ENCODE measurements around the gene RRM1. TPM values are rescaled to one million over a fixed set of nuclear protein-coding genes. Genes with fewer than 3 reads are reported as not detected.
A peak's percentile ranks its signal among the peaks of the same experiment; 100 is the strongest.

RRM1 gene
- total RNA-seq, 1 donor from 2014 or later: 50.8 TPM

DNA sequence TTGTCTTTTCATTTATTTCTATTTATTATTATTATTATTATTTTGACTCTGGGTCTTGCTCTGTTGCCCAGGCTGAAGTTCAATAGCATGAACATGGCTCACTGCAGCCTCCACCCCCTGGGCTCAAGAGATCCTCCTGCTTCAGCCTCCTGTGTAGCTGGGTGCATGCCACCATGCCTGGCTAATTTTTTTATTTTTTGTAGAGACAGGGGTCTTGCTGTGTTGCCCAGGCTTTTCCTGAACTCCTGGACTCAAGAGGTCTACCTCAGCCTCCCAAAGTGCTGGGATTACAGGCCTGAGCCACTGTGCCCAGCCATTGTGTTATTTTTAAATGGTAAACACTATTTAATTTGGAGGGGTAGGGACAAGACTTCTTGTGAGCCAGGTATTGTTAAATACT, 23.3 kb upstream of the RRM1 start:
- DNase-seq (ENCODE audit: extremely low spot score in 2 of 2): no peak
- no peaks in the 10 kb centered on the region for H3K9me3 ChIP-seq
- intact Hi-C loops (cut with DNase I): no loop called here
- peaks cover 0 to 6% of the 10 kb centered on the region in 2 donors for H3K36me3 ChIP-seq
- H3K4me3 ChIP-seq: no peak overlapping the region
- peaks cover 18% of the 10 kb centered on the region for H3K4me1 ChIP-seq
- no peak for TF ChIP-seq CTCF (IDR thresholded peaks at IDR 0.05)
- no peak for TF ChIP-seq POLR2A (IDR thresholded peaks at IDR 0.05)
- no peak for TF ChIP-seq POLR2AphosphoS5 (IDR thresholded peaks at IDR 0.05; ENCODE audit: insufficient read depth in 1 of 2, low read depth in 1 of 2)
- no peaks in the 10 kb centered on the region for H3K27me3 ChIP-seq
- no peak overlapping the region for H3K27ac ChIP-seq

GRCh38 chr11:4071914-4072313, 22.7 kb upstream of the RRM1 start:
- no peak for DNase-seq (ENCODE audit: extremely low spot score in 2 of 2)
- Histone ChIP-seq H3K4me3 (no peak overlapping the region), H3K27me3 (no peaks in the 10 kb centered on the region), H3K36me3 (peaks cover 0 to 6% of the 10 kb centered on the region in 2 donors), H3K4me1 (peaks cover 17% of the 10 kb centered on the region), H3K27ac (peak overlapping the region; percentile 13), H3K9me3 (no peaks in the 10 kb centered on the region)
- intact Hi-C loops (cut with DNase I): loop anchor here (2.0 kb wide), 1 partner anchor 223 kb away; no protein-coding TSS in a partner anchor
- TF ChIP-seq POLR2AphosphoS5 (IDR thresholded peaks at IDR 0.05; ENCODE audit: insufficient read depth in 1 of 2, low read depth in 1 of 2) (no peak), CTCF (IDR thresholded peaks at IDR 0.05) (no peak)

DNA sequence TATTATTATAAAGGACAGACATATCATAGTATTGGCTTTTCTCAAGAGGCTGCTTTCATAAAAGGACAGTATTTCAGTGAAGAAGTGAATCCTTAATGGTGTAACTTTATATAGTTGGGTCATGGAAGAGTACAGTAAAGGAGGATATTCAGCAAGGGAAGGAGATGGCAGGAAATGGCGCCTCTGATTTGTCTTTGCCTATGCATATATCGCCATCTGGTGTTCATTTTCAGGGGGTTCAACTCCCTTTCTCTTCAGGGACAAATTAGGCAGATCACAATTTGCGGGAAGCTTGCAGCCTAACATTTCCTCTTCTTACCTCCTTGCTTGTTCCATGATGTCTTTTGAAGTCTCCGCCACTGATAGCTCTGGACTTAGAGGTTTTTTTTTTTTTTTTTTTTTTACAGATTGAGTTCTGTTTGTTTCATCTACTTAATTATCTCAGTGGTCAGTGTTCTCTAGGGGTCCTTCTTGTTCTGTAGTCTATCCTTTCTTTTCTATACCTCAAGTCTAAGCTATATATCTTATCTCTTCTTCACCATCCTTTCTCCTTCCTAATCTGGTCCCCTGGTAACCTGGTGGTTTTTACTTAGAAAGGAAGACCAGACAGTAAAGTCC, 21.8 kb upstream of the RRM1 start:
- Histone ChIP-seq H3K9me3 (no peaks in the 10 kb centered on the region), H3K4me1 (peaks cover 17% of the 10 kb centered on the region), H3K36me3 (peaks cover 0 to 6% of the 10 kb centered on the region in 2 donors), H3K27me3 (no peaks in the 10 kb centered on the region), H3K4me3 (no peak overlapping the region), H3K27ac (no peak overlapping the region)
- no peak for DNase-seq (ENCODE audit: extremely low spot score in 2 of 2)
- peak in 1 of 2 donors; percentile 83 for TF ChIP-seq POLR2AphosphoS5 (IDR thresholded peaks at IDR 0.05; ENCODE audit: insufficient read depth in 1 of 2, low read depth in 1 of 2)
- TF ChIP-seq POLR2A (IDR thresholded peaks at IDR 0.05): no peak
- peak; percentile 90 to 94 (median 92) for TF ChIP-seq CTCF (IDR thresholded peaks at IDR 0.05)
- intact Hi-C loops (cut with DNase I): loop anchor here (2.0 kb wide), 1 partner anchor 224 kb away; no protein-coding TSS in a partner anchor

- H3K4me3 ChIP-seq: no peak overlapping the region
- intact Hi-C loops (cut with DNase I): no loop called here
- H3K36me3 ChIP-seq: peaks cover 0 to 6% of the 10 kb centered on the region in 2 donors
Measured at GRCh38 chr11:4074266-4074665, 20.3 kb upstream of the RRM1 start.

More at GRCh38 chr11:4074266-4074665, 20.3 kb upstream of the RRM1 start:
- H3K9me3 ChIP-seq: no peaks in the 10 kb centered on the region
- peaks cover 9% of the 10 kb centered on the region for H3K4me1 ChIP-seq
- no peaks in the 10 kb centered on the region for H3K27me3 ChIP-seq
- DNase-seq (ENCODE audit: extremely low spot score in 2 of 2): no peak
- no peak overlapping the region for H3K27ac ChIP-seq
- TF ChIP-seq POLR2AphosphoS5 (IDR thresholded peaks at IDR 0.05; ENCODE audit: insufficient read depth in 1 of 2, low read depth in 1 of 2) (no peak), POLR2A (IDR thresholded peaks at IDR 0.05) (no peak), CTCF (IDR thresholded peaks at IDR 0.05) (no peak)
